ENCODE results near the gene SSTR4.

- TF ChIP-seq EZH2 (IDR thresholded peaks at IDR 0.05; ENCODE audit: low read depth), result no peak
- no peak for TF ChIP-seq CTCF (conservative IDR thresholded peaks at IDR 0.05)
These were observed 39.2 kb upstream of the SSTR4 start for GRCh38 chr20:22995923-22996322.

Data from PC-9 (cell line).